Measurements from ENCODE around the gene GZMM.
A peak's percentile ranks its signal among the peaks of the same experiment; 100 is the strongest.

GRCh38 chr19:566403-566802 lies 22.6 kb downstream of the GZMM start:
- TF ChIP-seq CTCF (IDR thresholded peaks at IDR 0.05) (no peak), POLR2AphosphoS5 (IDR thresholded peaks at IDR 0.05; ENCODE audit: insufficient read depth in 1 of 2, low read depth in 1 of 2) (peak; percentile 64 to 89)
